ENCODE measurements around the gene P2RY11.

DNA sequence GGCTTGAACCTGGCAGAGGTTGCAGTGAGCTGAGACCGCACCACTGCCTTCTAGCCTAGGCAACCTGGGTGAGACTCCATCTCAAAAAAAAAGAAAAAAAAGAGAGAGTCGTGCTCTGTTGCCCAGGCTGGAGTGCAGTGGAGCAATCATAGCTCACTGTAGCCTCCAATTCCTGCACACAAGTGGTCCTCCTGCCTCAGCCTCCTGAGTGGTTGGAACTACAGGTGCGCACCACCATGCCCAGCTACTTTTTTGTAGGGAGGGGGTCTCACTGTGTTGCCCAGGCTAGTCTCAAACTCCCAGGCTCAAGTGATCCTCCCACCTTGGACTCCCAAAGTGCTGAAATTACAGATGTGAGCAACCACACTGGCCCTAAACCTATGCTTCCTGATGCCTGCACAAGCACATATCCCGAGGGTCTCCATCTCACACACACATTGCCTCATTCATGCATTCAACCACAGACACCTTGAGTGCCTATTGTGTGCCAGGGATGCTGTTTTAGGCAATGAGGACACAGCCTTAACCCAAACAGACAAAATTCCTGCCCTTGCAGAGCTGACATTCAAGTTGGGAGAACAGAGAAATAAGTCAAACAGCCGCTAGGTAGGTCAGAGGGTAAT, 11.2 kb upstream of the P2RY11 start:
- TF ChIP-seq POLR2AphosphoS5 (IDR thresholded peaks at IDR 0.05; ENCODE audit: low read depth, low read length): no peak
- no peak for TF ChIP-seq POLR2A (IDR thresholded peaks at IDR 0.05; ENCODE audit: low read depth, low read length)
- TF ChIP-seq TAF1 (IDR thresholded peaks at IDR 0.05; ENCODE audit: low read depth, low read length): no peak
- TF ChIP-seq POU2F2 (IDR thresholded peaks at IDR 0.05; ENCODE audit: low read depth, low read length): no peak
- no peak for TF ChIP-seq PAX5 (IDR thresholded peaks at IDR 0.05; ENCODE audit: insufficient read depth, low read length, severe bottlenecking)
- TF ChIP-seq SPI1 (IDR thresholded peaks at IDR 0.05; ENCODE audit: low read depth, low read length): no peak

Data from GM12891 (cell line).